H1 (cell line): ENCODE results near the gene ARHGEF1. TPM values are rescaled to one million over a fixed set of nuclear protein-coding genes. Genes with fewer than 3 reads are reported as not detected.

ENCODE experiments used
- CTCF ChIA-PET: fragments of 300-600 bp; sonication (Branson Sonifier 250); formaldehyde crosslinking; loops from one replicate; lab custom pipeline; 2021; ENCODE audit not compliant: partially characterized antibody; lab: Charles Lee
- POLR2A ChIA-PET: fragments of 300-600 bp; sonication (Branson Sonifier 250); formaldehyde crosslinking; loops from one replicate; lab custom pipeline; 2021; ENCODE audit warnings: inconsistent platforms; ENCODE audit not compliant: partially characterized antibody; lab: Charles Lee
- DNase-seq, 2 experiments: peaks; one replicate each; pipeline versions ENCODE4 v3.0.0 to v3.0.0-alpha.2; 2010 to 2022; ENCODE audit warnings: low spot score in 2 of 2, low read depth in 1 of 2, mixed read lengths in 1 of 2
- FAIRE-seq: peaks from 2 replicates; lab custom pipeline; 2011; peaks lifted over from hg19 to GRCh38; lab: Jason Lieb, UNC
- H2AFZ ChIP-seq: 2 replicates; pipeline ENCODE4 v1.8.1; 2012; ENCODE audit warnings: low read length, inconsistent platforms
- H2AK5ac ChIP-seq: 2 replicates; pipeline ENCODE4 v1.6.1; 2013; ENCODE audit warnings: low read depth, low read length
- H2BK120ac ChIP-seq: replicated peaks from 2 replicates; pipeline ENCODE3; 2013; ENCODE audit warnings: low read depth, low read length, inconsistent platforms
- H2BK12ac ChIP-seq: 2 replicates; pipeline ENCODE4 v1.6.1; 2013; ENCODE audit warnings: low read depth, low read length
- H2BK15ac ChIP-seq: 2 replicates; pipeline ENCODE4 v1.6.1; 2013; ENCODE audit warnings: low read length
- H2BK20ac ChIP-seq: 2 replicates; pipeline ENCODE4 v1.6.1; 2013; ENCODE audit warnings: low read length
- H2BK5ac ChIP-seq: 2 replicates; pipeline ENCODE4 v1.6.1; 2013; ENCODE audit warnings: low read depth, low read length
- H3K14ac ChIP-seq: 2 replicates; pipeline ENCODE4 v1.6.1; 2013; ENCODE audit warnings: inconsistent platforms; ENCODE audit not compliant: insufficient read length
- H3K18ac ChIP-seq: 2 replicates; pipeline ENCODE4 v1.6.1; 2013; ENCODE audit warnings: low read length; ENCODE audit errors: extremely low read depth
- H3K23ac ChIP-seq: 2 replicates; pipeline ENCODE4 v1.6.1; 2013; ENCODE audit warnings: inconsistent platforms; ENCODE audit not compliant: insufficient read length
- H3K23me2 ChIP-seq: 2 replicates; pipeline ENCODE4 v1.6.1; 2013; ENCODE audit warnings: low read depth, low read length
- H3K27ac ChIP-seq: 2 replicates; pipeline ENCODE4 v1.6.1; 2011; ENCODE audit warnings: low read depth, low read length, inconsistent platforms
- H3K27me3 ChIP-seq, 4 experiments: replicated peaks in 1 of 4; 1 replicate in 1 of 4; 2 replicates in 3 of 4; pipeline versions ENCODE4 v1.6.1 to v1.8.1; 2011 to 2013; ENCODE audit warnings: low read length in 3 of 4, mild to moderate bottlenecking in 3 of 4, inconsistent platforms in 2 of 4, mixed read lengths in 2 of 4, moderate library complexity in 1 of 4; ENCODE audit not compliant: control insufficient read depth in 3 of 4, insufficient read depth in 3 of 4; ENCODE audit errors: extremely low read depth in 1 of 4
- H3K36me3 ChIP-seq, 4 experiments: 2 replicates each; pipeline versions ENCODE4 v1.6.1 to v1.8.1; 2011 to 2013; ENCODE audit warnings: mild to moderate bottlenecking in 4 of 4, low read length in 3 of 4, moderate library complexity in 2 of 4, control low read depth in 1 of 4, inconsistent platforms in 1 of 4; ENCODE audit not compliant: insufficient read depth in 4 of 4, control insufficient read depth in 2 of 4
- H3K4ac ChIP-seq: replicated peaks from 2 replicates; pipeline ENCODE3; 2013; ENCODE audit warnings: low read length, low read depth, mixed read lengths, inconsistent platforms; ENCODE audit not compliant: insufficient read length
- H3K4me1 ChIP-seq, 4 experiments: replicated peaks in 1 of 4; 1 replicate in 1 of 4; 2 replicates in 3 of 4; pipeline versions ENCODE4 v1.6.1 to v1.8.1; 2011 to 2013; ENCODE audit warnings: low read length in 3 of 4, inconsistent platforms in 2 of 4, mixed read lengths in 1 of 4; ENCODE audit not compliant: insufficient read depth in 4 of 4, control insufficient read depth in 3 of 4
- H3K4me2 ChIP-seq, 2 experiments: 2 replicates each; pipeline versions ENCODE4 v1.6.1 to v1.8.1; 2011 to 2013; ENCODE audit warnings: low read depth in 2 of 2, low read length in 2 of 2, control low read depth in 1 of 2, inconsistent platforms in 1 of 2, mild to moderate bottlenecking in 1 of 2; ENCODE audit not compliant: insufficient read depth in 1 of 2
- H3K4me3 ChIP-seq, 4 experiments: fragments of 200-600, 300-600 bp in 1 of 4; sonication (generic), shearing (Covaris generic), sonication (Bioruptor Twin) in 1 of 4; 2 replicates each; pipeline versions ENCODE4 v1.5.1 to v1.8.1; 2011 to 2016; ENCODE audit warnings: low read length in 4 of 4, low read depth in 3 of 4, control low read depth in 2 of 4, inconsistent platforms in 2 of 4, mild to moderate bottlenecking in 2 of 4, mixed read lengths in 1 of 4, moderate library complexity in 1 of 4; ENCODE audit not compliant: insufficient read depth in 2 of 4; ENCODE audit errors: extremely low read depth in 1 of 4
- H3K56ac ChIP-seq: replicated peaks from 2 replicates; pipeline ENCODE3; 2013; ENCODE audit warnings: low read depth, mild to moderate bottlenecking, mixed read lengths, low read length, inconsistent platforms; ENCODE audit not compliant: insufficient read length
- H3K79me1 ChIP-seq: 2 replicates; pipeline ENCODE4 v1.6.1; 2013; ENCODE audit warnings: low read depth, low read length, control low read depth
- H3K79me2 ChIP-seq, 2 experiments: 2 replicates each; pipeline versions ENCODE4 v1.6.1 to v1.8.1; 2012 to 2013; ENCODE audit warnings: low read length in 2 of 2, mild to moderate bottlenecking in 2 of 2, inconsistent platforms in 1 of 2; ENCODE audit not compliant: insufficient read depth in 2 of 2, control insufficient read depth in 1 of 2
- H3K9ac ChIP-seq, 4 experiments: replicated peaks in 1 of 4; 1 replicate in 1 of 4; 2 replicates in 3 of 4; pipeline versions ENCODE4 v1.6.1 to v1.8.1; 2011 to 2013; ENCODE audit warnings: low read depth in 3 of 4, low read length in 3 of 4, control low read depth in 2 of 4, mild to moderate bottlenecking in 2 of 4, moderate library complexity in 2 of 4, inconsistent platforms in 1 of 4; ENCODE audit errors: extremely low read depth in 1 of 4
- H3K9me3 ChIP-seq, 2 experiments: 2 replicates each; pipeline versions ENCODE4 v1.6.1 to v1.8.1; 2012 to 2013; ENCODE audit warnings: mild to moderate bottlenecking in 2 of 2, moderate library complexity in 2 of 2, control low read depth in 1 of 2, inconsistent platforms in 1 of 2, low read depth in 1 of 2, low read length in 1 of 2, mixed read lengths in 1 of 2; ENCODE audit not compliant: insufficient read depth in 2 of 2
- H4K20me1 ChIP-seq, 2 experiments: replicated peaks in 1 of 2; 2 replicates each; pipeline versions ENCODE3 to v1.8.1; 2011 to 2013; ENCODE audit warnings: inconsistent platforms in 2 of 2, low read length in 2 of 2, mild to moderate bottlenecking in 1 of 2; ENCODE audit not compliant: insufficient read depth in 2 of 2, control insufficient read depth in 1 of 2
- H4K5ac ChIP-seq: 2 replicates; pipeline ENCODE4 v1.6.1; 2013; ENCODE audit warnings: low read length, low read depth, mixed read lengths, inconsistent platforms; ENCODE audit not compliant: insufficient read length
- H4K8ac ChIP-seq: 2 replicates; pipeline ENCODE4 v1.8.0; 2013; ENCODE audit warnings: mild to moderate bottlenecking, moderate library complexity, low read length, inconsistent platforms; ENCODE audit not compliant: insufficient read depth; ENCODE audit errors: extremely low read depth
- H4K91ac ChIP-seq: replicated peaks from 2 replicates; pipeline ENCODE3; 2013; ENCODE audit warnings: low read length, mixed read lengths, inconsistent platforms; ENCODE audit not compliant: insufficient read length
- ATF3 ChIP-seq: IDR thresholded peaks from 2 replicates; pipeline ENCODE4 v1.6.1; 2011; ENCODE audit warnings: low read depth, mild to moderate bottlenecking, low read length; ENCODE audit not compliant: insufficient read depth
- BACH1 ChIP-seq: IDR thresholded peaks from 2 replicates; pipeline ENCODE4 v1.6.1; 2012; ENCODE audit warnings: low read length, improper control_type of control experiment
- CEBPB ChIP-seq: IDR thresholded peaks from 2 replicates; pipeline ENCODE4 v1.6.1; 2012; ENCODE audit warnings: low read depth, low read length
- HDAC6 ChIP-seq: IDR thresholded peaks from one replicate; pipeline ENCODE4 v1.7.1; 2012; ENCODE audit warnings: low read depth, mild to moderate bottlenecking, inconsistent platforms, low read length, moderate library complexity
- MAX ChIP-seq: IDR thresholded peaks from 2 replicates; pipeline ENCODE4 v1.6.1; 2012; ENCODE audit warnings: inconsistent platforms
- NANOG ChIP-seq: IDR thresholded peaks from 2 replicates; pipeline ENCODE4 v1.6.1; 2011; ENCODE audit warnings: low read length, low read depth, mild to moderate bottlenecking, inconsistent platforms; ENCODE audit not compliant: insufficient read depth, poor library complexity, severe bottlenecking
- NRF1 ChIP-seq: IDR thresholded peaks from 2 replicates; pipeline ENCODE4 v1.6.1; 2011; ENCODE audit warnings: mild to moderate bottlenecking, low read depth, low read length, improper control_type of control experiment
- RBBP5 ChIP-seq: IDR thresholded peaks from 2 replicates; pipeline ENCODE4 v1.7.1; 2012; ENCODE audit warnings: low read depth, mild to moderate bottlenecking, inconsistent platforms, low read length, moderate library complexity, borderline replicate concordance
- RFX5 ChIP-seq: IDR thresholded peaks from 2 replicates; pipeline ENCODE4 v1.6.1; 2011; ENCODE audit warnings: low read depth, low read length, improper control_type of control experiment, borderline replicate concordance
- SAP30 ChIP-seq: fragments of 300-600 bp; sonication (generic); IDR thresholded peaks from 2 replicates; pipeline ENCODE4 v1.7.1; 2012; ENCODE audit warnings: low read length, moderate library complexity, mild to moderate bottlenecking, inconsistent platforms; ENCODE audit not compliant: insufficient read depth, insufficient replicate concordance
- TAF1 ChIP-seq: IDR thresholded peaks from 2 replicates; pipeline ENCODE4 v1.6.1; 2011; ENCODE audit warnings: mild to moderate bottlenecking, low read depth, low read length
- TAF7 ChIP-seq: optimal IDR thresholded peaks from 2 replicates; pipeline ENCODE3; 2011; ENCODE audit warnings: low read depth, mild to moderate bottlenecking, inconsistent platforms, low read length, moderate library complexity, borderline replicate concordance
- WGBS, 2 experiments: shearing (Covaris generic) in 1 of 2; methylation state at CpG; one replicate each; pipeline versions ENCODE4 v1.1.6 to v1.1.7; 2013 to 2015; ENCODE audit warnings: low lambda C conversion rate in 2 of 2, mixed read lengths in 2 of 2, inconsistent platforms in 1 of 2, low coverage in 1 of 2, missing lambda C conversion rate in 1 of 2; ENCODE audit not compliant: insufficient replicate concordance in 2 of 2, insufficient coverage in 1 of 2, insufficient read length in 1 of 2; ENCODE audit errors: extremely low coverage in 1 of 2, missing lambda C conversion rate in 1 of 2; 5-methylcytosine and 5-hydroxymethylcytosine counted together
- polyA plus RNA-seq, 7 experiments: library from polyadenylated mRNA; depleted of rRNA in 3 of 7; stranded (reverse) in 5 of 7; unstranded in 2 of 7; fragments of >200 nt in 5 of 7; fragments of 200-250 nt in 2 of 7; gene quantifications; 1 replicate in 5 of 7; 2 replicates in 1 of 7; 4 replicates in 1 of 7; pipeline versions ENCODE4 v1.2.1 to v1.2.3, GENCODE V29; 2011 to 2013; ENCODE audit warnings: missing spikeins in 2 of 7, mixed read lengths in 2 of 7
- total RNA-seq: library from RNA; stranded (reverse); fragmentation: NEBNext Ultra II Directional; extraction: Animal tissue kit (Norgen Biotek cat#: 25700); gene quantifications from 2 replicates; pipeline ENCODE4 v1.2.1, GENCODE V29; 2021

The ARHGEF1 gene
- total and polyA plus RNA-seq, 2 of the 8 experiments (the other 6 are each of a cell fraction or from before 2014, with no cell fraction given), result 23.0 to 49.0 TPM

- Histone ChIP-seq H2AK5ac (no peak overlapping the region), H3K9ac (peak overlapping the region in 2 of 4 experiments; percentile 29 to 62; a peak in 2 of 7 replicates), H3K18ac (no peak overlapping the region), H3K4me1 (peaks cover 3 to 27% (median 14%) of the 10 kb centered on the region in 4 experiments), H2BK15ac (no peak overlapping the region), H3K23ac (no peak overlapping the region), H4K8ac (0 out of 2 replicates have a peak overlapping the region, but pooled peaks have one; percentile 60), H2BK20ac (no peak overlapping the region), H3K27me3 (no peaks in the 10 kb centered on the region), H3K14ac (no peak overlapping the region), H2BK5ac (no peak overlapping the region), H2AFZ (no peak overlapping the region), H3K4ac (no peak overlapping the region), H4K5ac (no peak overlapping the region), H2BK12ac (no peak overlapping the region), H3K36me3 (peaks cover 50 to 59% (median 56%) of the 10 kb centered on the region in 4 experiments), H2BK120ac (no peak overlapping the region), H3K79me1 (peaks cover 22% of the 10 kb centered on the region), H3K56ac (no peak overlapping the region), H3K4me2 (peak overlapping the region; percentile 92 to 97), H3K23me2 (peaks cover 6% of the 10 kb centered on the region), H3K27ac (0 out of 2 replicates have a peak overlapping the region, but pooled peaks have one; percentile 25), H3K79me2 (peaks cover 22 to 61% of the 10 kb centered on the region in 2 experiments), H4K91ac (no peak overlapping the region), H3K9me3 (no peaks in the 10 kb centered on the region), H4K20me1 (peaks cover 25 to 28% of the 10 kb centered on the region in 2 experiments), H3K4me3 (peak overlapping the region in 2 of 4 experiments; percentile 81 to 95; a peak in 4 of 8 replicates)
- DNase-seq, result no peak
- ChIA-PET POLR2A (interaction anchor here (0.7 to 13.9 kb wide), 15 partner anchors 10 to 168 kb away, joined by 3 to 298 read pairs (median 19); partner anchors contain the start of genes ARHGEF1 and CD79A), CTCF (interaction anchor here (0.7 to 2.0 kb wide), 2 partner anchors 11 to 12 kb away, joined by 6 to 12 read pairs; no protein-coding TSS in a partner anchor)
- FAIRE-seq, result no peak
- WGBS, 2 experiments, result 92% methylated on average over 9 of the region's 9 CpGs; no CpG with 5 or more reads in 1 of the 2 experiments
- TF ChIP-seq CEBPB (no peak), ATF3 (no peak), SAP30 (no peak), NANOG (no peak), NRF1 (no peak), RBBP5 (no peak), RFX5 (no peak), BACH1 (no peak), TAF7 (no peak), MAX (no peak), HDAC6 (no peak), TAF1 (no peak)
These were observed 21.1 kb upstream of the ARHGEF1 start for GRCh38 chr19:41861846-41862245.
